Fibroblast of peridontal ligament (primary cell): ENCODE results near the gene EVC2.
A peak's percentile ranks its signal among the peaks of the same experiment; 100 is the strongest.

Experiments
- DNase-seq: peaks from one replicate; pipeline ENCODE4 v3.0.0-alpha.2; 2010; ENCODE audit errors: extremely low read depth

The EVC2 gene

GRCh38 chr4:5685296-5685695 is 23.1 kb downstream of the EVC2 start:
- no peak for DNase-seq

- DNase-seq, result no peak
These were observed 24.8 kb downstream of the EVC2 start for GRCh38 chr4:5683566-5683965.

- DNase-seq, result peak; percentile 21
These were observed 29.4 kb downstream of the EVC2 start for GRCh38 chr4:5678977-5679376.

GRCh38 chr4:5676763-5677162 is 31.6 kb downstream of the EVC2 start:
- DNase-seq, result no peak

- no peak for DNase-seq
These were observed 41.6 kb downstream of the EVC2 start for GRCh38 chr4:5666741-5667140.

- DNase-seq, result no peak
These were observed 43.6 kb downstream of the EVC2 start for GRCh38 chr4:5664778-5665177.

- DNase-seq, result no peak
These were observed 45.8 kb downstream of the EVC2 start for GRCh38 chr4:5662555-5662954.

GRCh38 chr4:5661237-5661636 is 47.1 kb downstream of the EVC2 start:
- DNase-seq, result no peak

- DNase-seq, result no peak
These were observed 48.2 kb downstream of the EVC2 start for GRCh38 chr4:5660185-5660584.

GRCh38 chr4:5658974-5659373 is 49.4 kb downstream of the EVC2 start:
- no peak for DNase-seq

- no peak for DNase-seq
These were observed 51.9 kb downstream of the EVC2 start for GRCh38 chr4:5656415-5656814.

GRCh38 chr4:5654791-5655190 is 53.6 kb downstream of the EVC2 start:
- DNase-seq, result no peak

- no peak for DNase-seq
These were observed 57.3 kb downstream of the EVC2 start for GRCh38 chr4:5651089-5651488.

- no peak for DNase-seq
These were observed 58.3 kb downstream of the EVC2 start for GRCh38 chr4:5650040-5650439.

GRCh38 chr4:5647351-5647750 is 61.0 kb downstream of the EVC2 start:
- no peak for DNase-seq

GRCh38 chr4:5640096-5640495 is 68.3 kb downstream of the EVC2 start:
- no peak for DNase-seq

GRCh38 chr4:5639556-5639955 is 68.8 kb downstream of the EVC2 start:
- no peak for DNase-seq

- peak; percentile 71 for DNase-seq
These were observed 69.4 kb downstream of the EVC2 start for GRCh38 chr4:5638976-5639375.

- DNase-seq, result peak; percentile 59
These were observed 70.0 kb downstream of the EVC2 start for GRCh38 chr4:5638316-5638715.

GRCh38 chr4:5636766-5637670 is 71.3 kb downstream of the EVC2 start:
- DNase-seq, result no peak

- DNase-seq, result peak; percentile 79
These were observed 72.5 kb downstream of the EVC2 start for GRCh38 chr4:5635826-5636195.

- no peak for DNase-seq
These were observed 75.8 kb downstream of the EVC2 start for GRCh38 chr4:5632571-5632970.

GRCh38 chr4:5632066-5632440 is 76.3 kb downstream of the EVC2 start:
- DNase-seq, result no peak
